Astrocyte of the spinal cord (primary cell): ENCODE measurements around the gene C1QL1.

ENCODE experiments used
- DNase-seq: peaks from one replicate; pipeline ENCODE4 v3.0.0; 2011; ENCODE audit warnings: low read depth, low spot score
- H3K4me3 ChIP-seq: 2 replicates; pipeline ENCODE4 v1.5.1; 2011; ENCODE audit warnings: low read depth, mild to moderate bottlenecking, low read length, moderate library complexity
- CTCF ChIP-seq: IDR thresholded peaks from 2 replicates; pipeline ENCODE4 v1.5.1; 2012; ENCODE audit warnings: low read depth, mild to moderate bottlenecking, low read length, inconsistent platforms
- in situ Hi-C: cut with HindIII; loops from 2 replicates; pipeline ENCODE4 v1.10.0; 2017; ENCODE audit warnings: low sequenced_read_pairs

C1QL1 gene

GRCh38 chr17:45001310-45001709 is 33.2 kb upstream of the C1QL1 start:
- in situ Hi-C loops = no loop called here
- no peak for TF ChIP-seq CTCF
- no peak for DNase-seq
- H3K4me3 ChIP-seq = no peak overlapping the region

- TF ChIP-seq CTCF = no peak
- no peak overlapping the region for H3K4me3 ChIP-seq
- no peak for DNase-seq
- in situ Hi-C loops = no loop called here
Measured at GRCh38 chr17:44999433-44999832, 31.3 kb upstream of the C1QL1 start.

GRCh38 chr17:44998646-44999045 is 30.5 kb upstream of the C1QL1 start:
- no peak overlapping the region for H3K4me3 ChIP-seq
- DNase-seq = no peak
- in situ Hi-C loops = no loop called here
- TF ChIP-seq CTCF = no peak

GRCh38 chr17:44997733-44998520 is 29.8 kb upstream of the C1QL1 start:
- DNase-seq = no peak
- no peak for TF ChIP-seq CTCF
- in situ Hi-C loops = no loop called here
- no peak overlapping the region for H3K4me3 ChIP-seq

- DNase-seq = no peak
- no peak overlapping the region for H3K4me3 ChIP-seq
- no peak for TF ChIP-seq CTCF
- in situ Hi-C loops = no loop called here
Measured at GRCh38 chr17:44996304-44996703, 28.2 kb upstream of the C1QL1 start.

- in situ Hi-C loops = no loop called here
- no peak for DNase-seq
- H3K4me3 ChIP-seq = no peak overlapping the region
- TF ChIP-seq CTCF = no peak
Measured at GRCh38 chr17:44995436-44996001, 27.4 kb upstream of the C1QL1 start.
